A673 (cell line): ENCODE results near the gene ZNF33B. TPM values are rescaled to one million over a fixed set of nuclear protein-coding genes. Genes with fewer than 3 reads are reported as not detected.
"Not testable (repeated sequence)": the region's sequence is repeated elsewhere in the genome, so short reads cannot be mapped to it uniquely, and the experiment has no call there.

Experiments used
- Bru-seq: library from RNA; stranded (reverse); fragments of 400-500 nt; gene quantifications from one replicate; lab custom pipeline; 2021; lab: Mats Ljungman, UMichigan
- BruChase-seq, 2 experiments: library from RNA; stranded (reverse); fragments of 400-500 nt; gene quantifications; one replicate each; lab custom pipeline; 2021; lab: Mats Ljungman, UMichigan
- BruUV-seq: library from RNA; stranded (reverse); fragments of 400-500 nt; replicated peaks from 2 replicates; lab custom pipeline; 2021; lab: Mats Ljungman, UMichigan
- CTCF ChIA-PET: fragments of 300-600 bp; sonication (Branson Sonifier 250); formaldehyde crosslinking; loops from one replicate; lab custom pipeline; 2022; ENCODE audit warnings: antibody characterized with exemption; lab: Charles Lee
- POLR2A ChIA-PET: fragments of 300-600 bp; sonication (Branson Sonifier 250); formaldehyde crosslinking; loops from one replicate; lab custom pipeline; 2022; ENCODE audit warnings: antibody characterized with exemption; ENCODE audit not compliant: low non-redundant PET; lab: Charles Lee
- DNase-seq: peaks from one replicate; pipeline ENCODE4 v3.0.0-alpha.2; 2015; ENCODE audit warnings: low spot score
- H3K27ac ChIP-seq: fragments of 200-600 bp; sonication (generic); 2 replicates; pipeline ENCODE4 v1.5.1; 2016; ENCODE audit warnings: mixed run types, low read depth, mild to moderate bottlenecking, mixed read lengths, antibody characterized with exemption, low read length; ENCODE audit not compliant: poor library complexity, severe bottlenecking
- H3K27me3 ChIP-seq: fragments of 200-600 bp; sonication (generic); replicated peaks from 2 replicates; pipeline ENCODE4 v1.6.1; 2017; ENCODE audit warnings: mixed run types, low read depth, mild to moderate bottlenecking, mixed read lengths, antibody characterized with exemption, low read length; ENCODE audit not compliant: insufficient read depth, poor library complexity
- H3K36me3 ChIP-seq: fragments of 200-600 bp; sonication (generic); 2 replicates; pipeline ENCODE4 v1.6.1; 2016; ENCODE audit warnings: mixed run types, mild to moderate bottlenecking, mixed read lengths, antibody characterized with exemption, low read length; ENCODE audit not compliant: insufficient read depth, poor library complexity, severe bottlenecking
- H3K4me1 ChIP-seq: fragments of 200-600 bp; sonication (generic); 2 replicates; pipeline ENCODE4 v1.6.1; 2017; ENCODE audit warnings: mixed run types, mild to moderate bottlenecking, mixed read lengths, antibody characterized with exemption, low read length; ENCODE audit not compliant: insufficient read depth, poor library complexity, severe bottlenecking
- H3K4me3 ChIP-seq: fragments of 200-600 bp; sonication (generic); 2 replicates; pipeline ENCODE4 v1.5.1; 2016; ENCODE audit warnings: low read depth, mixed run types, mild to moderate bottlenecking, mixed read lengths, low read length; ENCODE audit not compliant: poor library complexity, severe bottlenecking
- H3K9me3 ChIP-seq: fragments of 200-600 bp; sonication (generic); 2 replicates; pipeline ENCODE4 v1.6.1; 2016; ENCODE audit warnings: mixed run types, low read depth, mild to moderate bottlenecking, mixed read lengths, antibody characterized with exemption, low read length; ENCODE audit not compliant: poor library complexity, severe bottlenecking
- CTCF ChIP-seq: fragments of 300-800, 200-600 bp; sonication (generic); conservative IDR thresholded peaks from 2 replicates; pipeline ENCODE4 v1.5.1; 2017; ENCODE audit warnings: low read depth, mild to moderate bottlenecking, antibody characterized with exemption, low read length, moderate library complexity, mixed read lengths
- EZH2 ChIP-seq: fragments of 200-600 bp; sonication (generic); IDR thresholded peaks from 2 replicates; pipeline ENCODE4 v1.6.1; 2017; ENCODE audit warnings: borderline replicate concordance, low read depth, mild to moderate bottlenecking, mixed read lengths, antibody characterized with exemption, low read length; ENCODE audit not compliant: poor library complexity, severe bottlenecking
- intact Hi-C: fragments of 100-400 bp; cut with micrococcal nuclease; formaldehyde crosslinking; loops from one replicate; pipeline ENCODE4 v1.10.0; 2022; ENCODE audit not compliant: unreplicated experiment
- long read RNA-seq: library from polyadenylated mRNA; stranded (forward); transcript quantifications from one replicate; pipeline ENCODE4 v2.0.0, GENCODE V29; 2022
- total RNA-seq: library from RNA; stranded (reverse); gene quantifications from 2 replicates; pipeline ENCODE4 v1.2.3, GENCODE V29; 2021

ZNF33B gene
- 15.7 and 18.3 TPM in 2 replicates for total RNA-seq
- percentile 85 among the genes with signal in this experiment for Bru-seq, nascent RNA
- percentile 74 among the genes with signal in this experiment for BruChase-seq, experiment 1, labeled RNA remaining after a 2-hour chase
- percentile 67 among the genes with signal in this experiment for BruChase-seq, experiment 2, labeled RNA remaining after a 6-hour chase
- long read RNA-seq, full-length matches to known transcripts: 2 of 23 reads
- long read RNA-seq, partial matches to known transcripts: 1 of 23 reads
- long read RNA-seq, other reads (novel, unspliced or antisense): 20 of 23 reads

- intact Hi-C loops: no loop called here
- Histone ChIP-seq H3K27ac (peak within 1 kb of the TSS; percentile 93), H3K36me3 (no peaks in the 10 kb centered on the region), H3K9me3 (no peaks in the 10 kb centered on the region), H3K4me3 (peak within 1 kb of the TSS; percentile 72), H3K27me3 (no peaks in the 10 kb centered on the region), H3K4me1 (peaks cover 5% of the 10 kb centered on the region)
- no TSS peak for BruUV-seq
- no peak for TF ChIP-seq EZH2
- TF ChIP-seq CTCF: no peak
- DNase-seq: peak; percentile 95
- ChIA-PET CTCF (no interaction called here), POLR2A (no interaction called here)
Measured at GRCh38 chr10:42638055-42638820, at the start of gene ZNF33B. Gene ZNF33B, minus strand, starts transcription at chr10:42638570. Its CDS starts 1,642 bp downstream, at chr10:42636928.

GRCh38 chr10:42684517-42684916, 46.1 kb upstream of the ZNF33B start:
- no TSS peak for BruUV-seq

GRCh38 chr10:42680267-42680666, 41.9 kb upstream of the ZNF33B start:
- no peaks in the 10 kb centered on the region for H3K36me3 ChIP-seq

More at GRCh38 chr10:42684517-42684916, 46.1 kb upstream of the ZNF33B start:
- H3K27ac ChIP-seq: no peak overlapping the region
- POLR2A ChIA-PET: no interaction called here
- no peaks in the 10 kb centered on the region for H3K27me3 ChIP-seq
- DNase-seq: no peak
- CTCF ChIA-PET: no interaction called here
- intact Hi-C loops: no loop called here
- no peak overlapping the region for H3K4me3 ChIP-seq
- H3K4me1 ChIP-seq: no peaks in the 10 kb centered on the region
- TF ChIP-seq EZH2: no peak
- no peak for TF ChIP-seq CTCF
- no peaks in the 10 kb centered on the region for H3K36me3 ChIP-seq
- no peaks in the 10 kb centered on the region for H3K9me3 ChIP-seq

GRCh38 chr10:42665181-42665979, 27.0 kb upstream of the ZNF33B start:
- POLR2A ChIA-PET, BruUV-seq: not testable (repeated sequence)

More at GRCh38 chr10:42680267-42680666, 41.9 kb upstream of the ZNF33B start:
- intact Hi-C loops: no loop called here
- CTCF ChIA-PET: no interaction called here
- Histone ChIP-seq H3K9me3 (no peaks in the 10 kb centered on the region), H3K27me3 (no peaks in the 10 kb centered on the region), H3K4me3 (no peak overlapping the region), H3K4me1 (no peaks in the 10 kb centered on the region), H3K27ac (no peak overlapping the region)
- no TSS peak for BruUV-seq
- POLR2A ChIA-PET: no interaction called here
- TF ChIP-seq EZH2 (no peak), CTCF (no peak)
- DNase-seq: no peak

More at GRCh38 chr10:42665181-42665979, 27.0 kb upstream of the ZNF33B start:
- H3K27ac ChIP-seq, H3K4me1 ChIP-seq, intact Hi-C loops, H3K36me3 ChIP-seq, H3K27me3 ChIP-seq, DNase-seq, H3K9me3 ChIP-seq, CTCF ChIA-PET, H3K4me3 ChIP-seq: not testable (repeated sequence)
